Keratinocyte (primary cell): Measurements from ENCODE around the gene NUP37. TPM values are rescaled to one million over a fixed set of nuclear protein-coding genes. Genes with fewer than 3 reads are reported as not detected.

Experiments
- DNase-seq: peaks from one replicate; pipeline ENCODE4 v3.0.0-alpha.2; 2011; ENCODE audit warnings: low read depth, missing footprints, low spot score
- FAIRE-seq: peaks from 2 replicates; lab custom pipeline; 2011; peaks lifted over from hg19 to GRCh38; lab: Jason Lieb, UNC
- H2AFZ ChIP-seq: 2 replicates; pipeline ENCODE4 v1.6.0; 2012; ENCODE audit warnings: low read length, control low read depth, inconsistent platforms; ENCODE audit not compliant: control insufficient read depth
- H3K27ac ChIP-seq: 2 replicates; pipeline ENCODE4 v1.5.1; 2011; ENCODE audit warnings: low read length; ENCODE audit not compliant: control insufficient read depth, insufficient read depth
- H3K27me3 ChIP-seq: 3 replicates; pipeline ENCODE4 v1.6.0; 2011; ENCODE audit warnings: low read length; ENCODE audit not compliant: control insufficient read depth, insufficient read depth; ENCODE audit errors: extremely low read depth
- H3K36me3 ChIP-seq, 2 experiments: 2 replicates in 1 of 2; 3 replicates in 1 of 2; pipeline ENCODE4 v1.5.1; 2011; ENCODE audit warnings: low read length in 2 of 2, mild to moderate bottlenecking in 1 of 2; ENCODE audit not compliant: control insufficient read depth in 2 of 2, insufficient read depth in 2 of 2; ENCODE audit errors: extremely low read depth in 1 of 2
- H3K4me1 ChIP-seq: 3 replicates; pipeline ENCODE4 v1.5.1; 2011; ENCODE audit warnings: low read length; ENCODE audit not compliant: control insufficient read depth, insufficient read depth; ENCODE audit errors: extremely low read depth
- H3K4me2 ChIP-seq: 3 replicates; pipeline ENCODE4 v1.6.0; 2011; ENCODE audit warnings: low read depth, low read length; ENCODE audit not compliant: control insufficient read depth, insufficient read depth; ENCODE audit errors: extremely low read depth
- H3K4me3 ChIP-seq, 3 experiments: fragments of 200-600 bp in 1 of 3; sonication (generic) in 1 of 3; 2 replicates in 2 of 3; 3 replicates in 1 of 3; pipeline ENCODE4 v1.5.1; 2011 to 2016; ENCODE audit warnings: low read length in 3 of 3, mild to moderate bottlenecking in 3 of 3, control low read depth in 2 of 3, inconsistent platforms in 1 of 3, low read depth in 1 of 3, mixed read lengths in 1 of 3, mixed run types in 1 of 3, moderate library complexity in 1 of 3; ENCODE audit not compliant: control insufficient read depth in 2 of 3, insufficient read depth in 2 of 3; ENCODE audit errors: extremely low read depth in 1 of 3
- H3K79me2 ChIP-seq: 2 replicates; pipeline ENCODE4 v1.6.0; 2012; ENCODE audit warnings: low read length; ENCODE audit not compliant: control insufficient read depth, insufficient read depth
- H3K9ac ChIP-seq: 3 replicates; pipeline ENCODE4 v1.6.0; 2011; ENCODE audit warnings: low read length; ENCODE audit not compliant: control insufficient read depth, insufficient read depth; ENCODE audit errors: extremely low read depth
- H3K9me1 ChIP-seq: 3 replicates; pipeline ENCODE4 v1.6.0; 2011; ENCODE audit warnings: low read length; ENCODE audit not compliant: control insufficient read depth, insufficient read depth; ENCODE audit errors: extremely low read depth
- H3K9me3 ChIP-seq: 2 replicates; pipeline ENCODE4 v1.5.1; 2012; ENCODE audit warnings: low read depth, low read length; ENCODE audit not compliant: control insufficient read depth
- H4K20me1 ChIP-seq: 3 replicates; pipeline ENCODE4 v1.6.0; 2011; ENCODE audit warnings: low read length; ENCODE audit not compliant: control insufficient read depth, insufficient read depth; ENCODE audit errors: extremely low read depth
- EZH2 ChIP-seq: IDR thresholded peaks from one replicate; pipeline ENCODE4 v1.6.1; 2012; ENCODE audit warnings: inconsistent platforms, mild to moderate bottlenecking, low read length, moderate library complexity
- dilution Hi-C: fragments of 300-500 bp; cut with MboI; formaldehyde crosslinking; loops from one replicate; pipeline ENCODE4 v1.7.0; 2020; ENCODE audit warnings: low sequenced_read_pairs; ENCODE audit not compliant: extremely low pct_ligation_motif_present
- polyA plus RNA-seq, 5 experiments: library from polyadenylated mRNA; depleted of rRNA in 3 of 5; stranded (reverse) in 3 of 5; stranded (forward) in 1 of 5; unstranded in 1 of 5; fragments of >200 nt; gene quantifications; 1 replicate in 1 of 5; 2 replicates in 3 of 5; 3 replicates in 1 of 5; pipeline versions ENCODE4 v1.2.1 to v1.2.3, GENCODE V29; 2011 to 2012; ENCODE audit warnings: missing spikeins in 2 of 5, low read depth in 1 of 5, low replicate concordance in 1 of 5
- TF ChIP-seq, protein P1 (sequence below), 3 experiments: IDR thresholded peaks in 1 of 3; conservative IDR thresholded peaks in 1 of 3; optimal IDR thresholded peaks in 1 of 3; 2 replicates in 2 of 3; 3 replicates in 1 of 3; pipeline versions ENCODE3 to v1.5.1; 2011; ENCODE audit warnings: low read length in 3 of 3, mild to moderate bottlenecking in 3 of 3, moderate library complexity in 2 of 3, control low read depth in 1 of 3, inconsistent platforms in 1 of 3; ENCODE audit not compliant: insufficient read depth in 2 of 3; ENCODE audit errors: extremely low read depth in 1 of 3

The NUP37 gene
- polyA plus RNA-seq, 1 donor (not counting 4 experiments of a cell fraction or from before 2014, with no cell fraction given): 89.8 TPM

DNA sequence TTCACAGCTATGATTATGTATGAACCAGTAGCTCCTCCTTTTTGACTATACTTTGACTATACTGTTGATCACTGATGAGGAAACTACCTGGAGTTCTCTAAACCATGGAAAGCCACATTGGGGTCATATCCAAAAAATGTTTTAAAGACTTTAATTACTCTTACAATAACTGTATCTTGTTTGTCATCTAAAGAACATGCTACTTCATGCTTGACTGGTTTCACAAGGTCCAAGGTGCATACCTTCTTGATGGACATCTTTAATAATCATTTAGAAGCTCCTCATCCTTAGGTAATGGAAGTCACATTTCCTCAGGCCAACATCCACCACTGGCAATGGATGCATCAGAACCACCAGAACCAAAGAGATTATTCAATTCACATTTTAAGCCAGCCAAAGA is 88.1 kb downstream of the NUP37 start:
- no peak for TF ChIP-seq EZH2
- TF ChIP-seq, protein P1, sequence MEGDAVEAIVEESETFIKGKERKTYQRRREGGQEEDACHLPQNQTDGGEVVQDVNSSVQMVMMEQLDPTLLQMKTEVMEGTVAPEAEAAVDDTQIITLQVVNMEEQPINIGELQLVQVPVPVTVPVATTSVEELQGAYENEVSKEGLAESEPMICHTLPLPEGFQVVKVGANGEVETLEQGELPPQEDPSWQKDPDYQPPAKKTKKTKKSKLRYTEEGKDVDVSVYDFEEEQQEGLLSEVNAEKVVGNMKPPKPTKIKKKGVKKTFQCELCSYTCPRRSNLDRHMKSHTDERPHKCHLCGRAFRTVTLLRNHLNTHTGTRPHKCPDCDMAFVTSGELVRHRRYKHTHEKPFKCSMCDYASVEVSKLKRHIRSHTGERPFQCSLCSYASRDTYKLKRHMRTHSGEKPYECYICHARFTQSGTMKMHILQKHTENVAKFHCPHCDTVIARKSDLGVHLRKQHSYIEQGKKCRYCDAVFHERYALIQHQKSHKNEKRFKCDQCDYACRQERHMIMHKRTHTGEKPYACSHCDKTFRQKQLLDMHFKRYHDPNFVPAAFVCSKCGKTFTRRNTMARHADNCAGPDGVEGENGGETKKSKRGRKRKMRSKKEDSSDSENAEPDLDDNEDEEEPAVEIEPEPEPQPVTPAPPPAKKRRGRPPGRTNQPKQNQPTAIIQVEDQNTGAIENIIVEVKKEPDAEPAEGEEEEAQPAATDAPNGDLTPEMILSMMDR (optimal IDR thresholded peaks at IDR 0.05 in 1 of 3, IDR thresholded peaks at IDR 0.05 in 1 of 3, conservative IDR thresholded peaks at IDR 0.05 in 1 of 3; ENCODE audit: extremely low read depth in 1 of 3, insufficient read depth in 2 of 3, low read length in 3 of 3): no peak
- dilution Hi-C loops: no loop called here
- Histone ChIP-seq H3K27ac (no peak overlapping the region), H3K9me3 (no peaks in the 10 kb centered on the region), H3K79me2 (no peaks in the 10 kb centered on the region), H3K36me3 (no peaks in the 10 kb centered on the region), H3K4me2 (no peak overlapping the region), H3K4me1 (peaks cover 6% of the 10 kb centered on the region), H2AFZ (no peak overlapping the region), H3K9ac (no peak overlapping the region), H3K27me3 (no peaks in the 10 kb centered on the region), H4K20me1 (no peaks in the 10 kb centered on the region), H3K9me1 (no peaks in the 10 kb centered on the region), H3K4me3 (no peak overlapping the region)
- FAIRE-seq (no peak), DNase-seq (no peak)

DNA sequence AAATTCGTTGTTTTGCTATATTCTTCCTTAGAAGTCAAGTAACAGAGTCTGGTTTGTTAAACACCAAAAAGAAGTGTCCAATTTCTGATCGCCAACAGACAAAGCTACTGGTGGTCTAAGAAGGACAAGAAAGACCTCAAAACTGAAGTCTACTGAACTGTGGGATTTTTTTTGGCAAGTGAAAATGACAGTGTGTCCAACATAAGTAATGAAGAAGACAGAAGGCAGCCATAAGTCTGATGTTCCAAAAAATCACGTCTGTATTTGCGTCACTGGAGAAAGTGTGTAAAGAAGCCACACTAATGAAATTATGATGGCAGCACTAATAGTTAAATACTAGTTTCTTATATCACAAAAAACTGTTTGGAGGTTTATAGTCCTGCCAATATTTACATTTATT is 90.8 kb downstream of the NUP37 start:
- H3K9ac ChIP-seq: no peak overlapping the region
- H3K4me2 ChIP-seq: no peak overlapping the region
- TF ChIP-seq, protein P1 (optimal IDR thresholded peaks at IDR 0.05 in 1 of 3, IDR thresholded peaks at IDR 0.05 in 1 of 3, conservative IDR thresholded peaks at IDR 0.05 in 1 of 3; ENCODE audit: extremely low read depth in 1 of 3, insufficient read depth in 2 of 3, low read length in 3 of 3): no peak
- TF ChIP-seq EZH2: no peak
- no peaks in the 10 kb centered on the region for H3K36me3 ChIP-seq
- no peaks in the 10 kb centered on the region for H3K27me3 ChIP-seq
- H3K4me3 ChIP-seq: no peak overlapping the region
- no peaks in the 10 kb centered on the region for H4K20me1 ChIP-seq
- FAIRE-seq (no peak), DNase-seq (no peak)
- dilution Hi-C loops: no loop called here
- H3K4me1 ChIP-seq: peaks cover 2% of the 10 kb centered on the region
- H3K9me3 ChIP-seq: no peaks in the 10 kb centered on the region
- H3K9me1 ChIP-seq: no peaks in the 10 kb centered on the region
- no peak overlapping the region for H2AFZ ChIP-seq
- H3K27ac ChIP-seq: no peak overlapping the region
- no peaks in the 10 kb centered on the region for H3K79me2 ChIP-seq
